NCI-H1694 treated with DMSO at 0.1 percent for 48 hours (cell line): Measurements from ENCODE around the gene ADAMTS17.

Experiments used
- DNase-seq: peaks from one replicate; lab custom pipeline; 2025; lab: John Stamatoyannopoulos, UW

The ADAMTS17 gene

GRCh38 chr15:100131321-100132224 lies 210.2 kb downstream of the ADAMTS17 start:
- DNase-seq: no peak

DNA sequence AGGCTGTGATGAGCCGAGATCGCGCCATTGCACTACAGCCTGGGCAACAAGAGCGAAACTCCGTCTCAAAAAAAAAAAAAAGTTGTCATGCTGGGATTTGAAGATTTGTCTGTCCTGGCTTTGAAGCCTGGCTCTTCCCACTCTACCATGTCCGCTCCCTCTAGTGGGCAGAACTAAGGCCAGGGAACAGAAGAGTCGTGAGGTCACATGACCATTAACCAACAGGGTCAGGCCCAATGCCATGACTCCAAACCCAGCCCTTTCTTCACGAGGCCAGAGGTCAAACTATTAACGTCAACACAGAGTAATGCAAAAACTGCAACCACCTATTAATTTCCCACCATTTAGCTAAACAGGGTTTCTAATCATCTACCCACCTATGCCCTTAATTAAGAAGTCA lies 212.1 kb downstream of the ADAMTS17 start:
- DNase-seq: no peak

DNA sequence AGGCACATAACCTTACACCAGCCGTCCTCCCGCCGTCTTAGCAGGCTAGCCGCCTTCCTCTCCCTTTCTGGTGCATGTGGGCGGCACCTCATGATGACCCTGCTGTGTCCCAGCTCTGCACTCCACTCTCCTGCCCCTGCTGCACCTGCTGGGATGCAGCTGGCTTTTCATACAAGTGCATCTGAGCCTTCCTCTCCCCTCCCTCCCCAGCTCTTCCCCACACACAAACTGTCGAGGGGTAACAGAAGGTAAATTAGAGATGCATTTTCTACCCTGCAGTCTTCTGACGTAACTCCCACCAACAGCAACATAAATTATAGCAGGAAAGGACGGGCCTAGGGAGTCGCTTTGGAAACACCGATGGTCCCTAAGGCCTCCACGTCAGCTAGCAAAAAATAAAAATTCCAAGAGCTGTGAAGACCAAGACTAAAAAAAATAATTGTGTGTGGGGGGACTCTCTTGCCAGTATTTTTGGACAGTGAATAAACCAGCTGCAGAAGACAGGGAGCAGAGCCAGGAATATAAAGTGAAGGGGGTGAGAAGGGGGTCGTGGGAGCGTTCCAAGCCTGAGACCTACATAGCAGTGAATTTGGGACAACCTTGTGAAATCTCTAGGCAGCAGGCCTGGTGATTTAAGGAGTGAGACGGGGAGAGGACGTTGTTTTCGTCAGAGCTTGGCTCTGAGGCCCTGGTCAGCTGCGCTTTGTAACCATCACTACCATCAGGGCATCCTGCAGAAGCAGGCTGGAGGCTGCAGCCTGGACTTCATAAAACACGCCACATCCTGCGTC lies 216.2 kb downstream of the ADAMTS17 start:
- DNase-seq: no peak

GRCh38 chr15:100124936-100125335 lies 216.8 kb downstream of the ADAMTS17 start:
- no peak for DNase-seq

DNA sequence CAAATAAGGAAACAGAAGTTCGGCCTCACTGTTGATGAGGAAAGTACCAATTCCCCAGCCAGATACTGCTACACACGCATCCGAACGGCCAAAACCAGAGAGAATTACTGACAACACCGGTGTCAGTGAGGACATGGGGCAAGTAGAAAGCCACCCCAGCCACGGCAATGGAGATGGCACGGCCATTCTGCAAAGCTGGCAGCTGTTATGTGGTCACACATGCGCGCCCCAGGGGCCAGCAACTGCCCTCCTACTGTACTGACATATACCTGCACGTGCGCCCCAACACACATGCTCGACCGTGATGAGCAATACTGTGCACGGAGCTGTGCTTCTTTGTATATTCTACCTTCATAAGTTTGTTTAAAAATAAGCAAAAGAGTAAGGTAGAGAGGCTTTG lies 217.4 kb downstream of the ADAMTS17 start:
- DNase-seq: no peak

DNA sequence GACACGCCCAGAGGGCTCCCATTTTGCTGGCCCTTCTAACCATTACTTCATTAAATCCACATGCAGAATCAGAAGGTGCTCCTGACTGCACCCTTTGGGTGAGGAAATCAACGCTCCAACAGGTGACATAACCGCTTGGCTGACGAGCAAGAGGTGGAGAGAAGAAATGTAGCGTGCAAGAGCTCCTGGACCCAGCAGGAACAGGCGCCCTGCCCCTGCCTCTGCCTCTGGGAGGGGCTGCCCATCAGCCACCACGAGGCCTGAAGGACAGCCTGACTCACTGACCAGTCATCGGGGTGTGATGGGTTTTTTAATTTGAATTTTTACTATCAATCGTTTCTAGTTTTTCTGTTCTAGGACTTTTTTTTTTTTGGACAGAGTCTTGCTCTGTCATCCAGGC lies 218.2 kb downstream of the ADAMTS17 start:
- no peak for DNase-seq

DNA sequence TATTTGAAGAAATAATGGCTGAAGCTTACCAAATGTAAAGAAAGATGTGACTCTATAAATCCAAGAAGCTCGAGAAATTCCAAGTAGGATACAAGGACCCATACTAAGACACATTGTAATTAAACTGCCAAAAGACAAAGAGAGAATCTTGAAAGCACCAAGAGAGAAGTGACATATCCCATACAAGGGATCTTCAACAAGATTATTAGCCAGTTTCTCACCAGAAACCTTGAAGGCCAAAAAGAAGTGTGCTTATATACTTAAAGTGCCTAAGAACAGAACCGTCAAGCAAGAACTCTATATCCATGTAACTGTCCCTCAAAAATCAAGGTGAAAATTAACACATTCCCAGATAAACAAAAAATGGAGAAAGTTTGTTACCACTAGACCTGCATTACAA lies 220.5 kb downstream of the ADAMTS17 start:
- DNase-seq: no peak

DNA sequence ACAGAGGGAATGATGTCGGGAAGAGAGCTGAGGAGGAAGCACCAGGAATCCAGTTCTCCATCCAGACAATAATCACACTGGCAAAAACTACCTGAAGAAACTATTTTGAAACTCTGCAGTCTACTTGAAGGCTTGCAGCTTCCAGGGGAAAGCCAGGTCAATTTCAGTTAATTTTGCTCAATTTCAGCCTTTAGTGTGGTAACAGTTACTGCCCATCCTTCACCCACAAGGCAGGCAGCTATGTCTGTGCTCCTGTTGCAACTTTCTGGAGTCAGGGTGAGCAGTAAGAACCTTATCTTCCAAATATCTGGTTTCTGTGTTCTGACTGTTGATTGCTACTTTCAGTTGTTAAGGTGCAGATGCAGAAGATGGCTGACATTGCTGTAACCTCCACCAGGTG lies 221.7 kb downstream of the ADAMTS17 start:
- DNase-seq: no peak

- DNase-seq: no peak
Observed at GRCh38 chr15:100118546-100118945, 223.2 kb downstream of the ADAMTS17 start.

DNA sequence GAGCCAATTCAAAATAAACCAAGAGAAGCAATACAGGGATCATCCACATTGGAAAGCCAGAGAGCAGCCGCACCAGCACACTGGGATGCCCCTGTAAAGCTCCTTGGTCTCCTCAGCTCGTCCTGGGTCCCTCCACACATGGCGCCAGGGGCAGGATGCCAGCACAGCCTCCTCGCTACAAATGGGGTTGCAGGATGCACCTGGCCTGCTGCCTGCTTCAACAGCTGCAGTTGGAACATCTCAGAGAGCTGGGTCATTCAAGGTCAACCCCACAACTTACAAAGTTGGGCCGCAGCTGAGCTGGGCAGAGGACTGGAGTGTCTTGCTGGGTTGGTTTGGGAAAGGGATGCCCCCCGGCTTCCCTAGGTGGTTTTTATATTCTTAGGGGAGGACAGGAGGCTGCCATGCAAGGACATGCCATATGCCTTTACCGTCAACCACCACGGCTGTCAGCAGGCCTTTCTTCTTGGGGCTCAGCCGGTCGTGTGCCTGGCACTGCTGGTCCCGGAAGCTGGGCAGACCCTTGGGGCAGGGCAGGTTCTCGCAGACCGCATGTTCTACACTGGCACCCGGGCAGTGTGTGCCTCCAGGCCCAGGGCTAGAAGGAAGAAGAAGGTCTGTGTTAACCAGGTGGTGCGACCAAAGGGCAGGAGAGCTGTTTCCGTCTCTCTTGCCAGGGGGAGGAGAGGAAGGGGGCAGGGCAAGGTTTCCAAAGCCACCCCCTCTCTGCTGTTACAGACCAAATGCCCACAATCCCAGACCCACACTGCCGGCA lies 225.2 kb downstream of the ADAMTS17 start:
- no peak for DNase-seq

GRCh38 chr15:100115711-100116090 lies 226.1 kb downstream of the ADAMTS17 start:
- DNase-seq: no peak

GRCh38 chr15:100115066-100115710 lies 226.6 kb downstream of the ADAMTS17 start:
- no peak for DNase-seq

DNA sequence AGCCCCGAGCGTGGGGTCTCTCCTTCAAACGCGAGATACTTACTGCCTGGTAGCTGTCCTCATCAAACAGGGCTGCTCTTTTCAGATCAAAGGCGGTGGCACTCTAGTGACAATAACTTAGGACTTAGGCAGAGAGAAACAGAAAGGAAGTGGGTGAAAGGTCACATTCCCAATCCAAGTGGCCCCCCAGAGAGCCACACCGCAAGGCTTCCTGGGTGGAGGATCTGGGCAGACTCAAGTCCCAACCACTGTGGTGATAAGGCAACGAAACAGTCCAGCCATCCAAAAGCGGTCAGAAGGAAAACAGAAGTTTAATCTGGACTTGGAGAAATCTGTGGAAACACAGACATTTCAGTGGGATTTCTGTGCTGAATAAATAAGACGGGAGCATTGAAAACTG lies 227.2 kb downstream of the ADAMTS17 start:
- no peak for DNase-seq

GRCh38 chr15:100114100-100114499 lies 227.7 kb downstream of the ADAMTS17 start:
- no peak for DNase-seq

GRCh38 chr15:100113351-100114080 lies 228.3 kb downstream of the ADAMTS17 start:
- DNase-seq: no peak

GRCh38 chr15:100112636-100113305 lies 229.0 kb downstream of the ADAMTS17 start:
- no peak for DNase-seq

DNA sequence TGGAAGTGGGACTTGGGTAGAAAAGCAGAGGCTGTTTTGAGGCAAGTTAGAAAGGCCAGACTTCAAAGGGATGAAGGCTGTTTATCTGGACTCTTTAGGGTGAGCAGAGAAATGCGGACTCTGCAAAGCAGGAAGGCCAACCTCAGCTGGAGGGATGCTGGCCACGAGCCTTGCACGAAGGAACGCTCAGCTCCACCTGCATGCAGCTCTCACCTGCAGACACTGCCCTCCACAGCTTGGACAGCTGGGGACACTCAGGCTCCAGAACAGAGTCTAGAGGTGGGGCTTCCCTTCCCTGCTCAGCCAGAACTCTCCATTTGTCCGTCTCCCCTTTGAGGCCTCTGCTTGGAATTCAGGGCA lies 229.7 kb downstream of the ADAMTS17 start:
- DNase-seq: no peak

DNA sequence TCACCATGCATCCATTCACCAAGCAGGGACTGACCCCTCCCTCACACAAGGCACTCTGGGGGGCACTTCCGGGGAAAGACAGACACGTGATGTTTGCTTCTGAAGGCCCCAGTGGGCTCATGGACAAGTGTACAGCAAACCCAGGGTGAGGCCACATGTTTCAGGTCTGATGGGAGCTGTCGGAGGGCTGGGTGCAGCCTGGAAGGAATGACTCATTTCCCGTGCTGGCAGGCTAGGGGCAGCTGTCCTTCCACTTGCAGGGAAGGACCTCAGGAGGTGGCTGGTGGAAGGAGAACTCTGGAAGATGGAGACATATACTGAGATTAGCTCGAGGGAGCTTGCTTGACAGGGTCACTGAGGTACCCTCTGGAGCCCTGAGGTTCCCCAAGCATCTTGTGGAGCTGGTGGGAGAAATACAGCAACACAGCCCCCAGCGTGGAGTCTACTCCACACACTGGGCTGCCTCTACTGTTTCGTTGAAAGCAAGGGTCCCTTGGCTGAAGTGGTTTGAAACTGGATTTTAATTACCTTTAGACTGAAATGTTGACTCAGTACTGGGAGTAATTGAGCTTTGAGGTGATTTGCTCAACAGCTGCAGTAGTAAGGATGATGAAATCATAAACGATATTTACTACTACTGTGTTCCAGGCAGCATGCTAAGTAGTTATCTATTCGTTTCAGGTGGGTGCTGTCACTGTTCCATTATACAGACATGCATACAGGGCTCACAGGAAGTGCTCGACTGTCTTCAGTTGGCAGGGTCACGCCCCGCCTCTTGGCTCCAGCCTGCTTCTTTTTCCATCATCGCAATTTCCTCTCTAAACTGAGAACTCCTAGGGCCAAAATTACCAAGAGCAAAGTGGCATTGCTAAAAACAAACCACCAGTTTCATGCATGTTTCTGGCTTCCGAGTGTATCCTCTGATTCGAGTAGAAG lies 230.4 kb downstream of the ADAMTS17 start:
- no peak for DNase-seq

GRCh38 chr15:100109486-100110035 lies 232.2 kb downstream of the ADAMTS17 start:
- DNase-seq: no peak
